Superior temporal gyrus (tissue), 1 donor: ENCODE data around the gene SAMD3.
"Not testable (repeated sequence)": the region's sequence is repeated elsewhere in the genome, so short reads cannot be mapped to it uniquely, and the experiment has no call there.

ENCODE experiments used
- DNase-seq: peaks from one replicate; pipeline ENCODE4 v3.0.0-alpha.2; 2016; ENCODE audit errors: extremely low spot score

Gene SAMD3

GRCh38 chr6:130132286-130132701 lies 90.5 kb downstream of the SAMD3 start:
- DNase-seq = no peak

GRCh38 chr6:130129762-130130246 lies 92.9 kb downstream of the SAMD3 start:
- DNase-seq = no peak

GRCh38 chr6:130128326-130128725 lies 94.4 kb downstream of the SAMD3 start:
- DNase-seq = no peak

- DNase-seq = no peak
Observed at GRCh38 chr6:130127195-130127594, 95.6 kb downstream of the SAMD3 start.

- DNase-seq = no peak
Observed at GRCh38 chr6:130122243-130122642, 100.5 kb downstream of the SAMD3 start.

- no peak for DNase-seq
Observed at GRCh38 chr6:130120731-130121130, 102.0 kb downstream of the SAMD3 start.

GRCh38 chr6:130119211-130119610 lies 103.5 kb downstream of the SAMD3 start:
- no peak for DNase-seq

- DNase-seq = no peak
Observed at GRCh38 chr6:130118236-130118635, 104.5 kb downstream of the SAMD3 start.

GRCh38 chr6:130117187-130117701 lies 105.5 kb downstream of the SAMD3 start:
- DNase-seq = not testable (repeated sequence)

GRCh38 chr6:130116273-130116672 lies 106.5 kb downstream of the SAMD3 start:
- DNase-seq = no peak

GRCh38 chr6:130115036-130115435 lies 107.7 kb downstream of the SAMD3 start:
- DNase-seq = no peak

- DNase-seq = no peak
Observed at GRCh38 chr6:130113201-130113710, 109.5 kb downstream of the SAMD3 start.

- no peak for DNase-seq
Observed at GRCh38 chr6:130111031-130111430, 111.7 kb downstream of the SAMD3 start.

- no peak for DNase-seq
Observed at GRCh38 chr6:130107710-130108109, 115.0 kb downstream of the SAMD3 start.

- DNase-seq = no peak
Observed at GRCh38 chr6:130105996-130106704, 116.6 kb downstream of the SAMD3 start.

GRCh38 chr6:130099119-130099518 lies 123.6 kb downstream of the SAMD3 start:
- DNase-seq = no peak

GRCh38 chr6:130098317-130098716 lies 124.4 kb downstream of the SAMD3 start:
- no peak for DNase-seq
